HL-60/S4 (cell line): ENCODE results near the gene TMEM30B.

Source experiments
- in situ Hi-C: fragments of 300-500 bp; cut with MboI; formaldehyde crosslinking; loops from 2 replicates; pipeline ENCODE4 v1.14.3; 2022; ENCODE audit warnings: low sequenced_read_pairs

The TMEM30B gene

GRCh38 chr14:61266891-61267740, 14.0 kb downstream of the TMEM30B start:
- in situ Hi-C loops: no loop called here

GRCh38 chr14:61266436-61266835, 14.7 kb downstream of the TMEM30B start:
- in situ Hi-C loops: no loop called here

- in situ Hi-C loops: no loop called here
These were observed 16.5 kb downstream of the TMEM30B start for GRCh38 chr14:61264651-61265050.

- in situ Hi-C loops: no loop called here
These were observed 17.0 kb downstream of the TMEM30B start for GRCh38 chr14:61264010-61264571.

GRCh38 chr14:61262082-61262481, 19.1 kb downstream of the TMEM30B start:
- in situ Hi-C loops: no loop called here

- in situ Hi-C loops: no loop called here
These were observed 20.0 kb downstream of the TMEM30B start for GRCh38 chr14:61260939-61261776.

GRCh38 chr14:61258985-61259384, 22.2 kb downstream of the TMEM30B start:
- in situ Hi-C loops: loop anchor here (10.0 kb wide), 1 partner anchor 634 kb away; no protein-coding TSS in a partner anchor

GRCh38 chr14:61257469-61258057, 23.6 kb downstream of the TMEM30B start:
- in situ Hi-C loops: loop anchor here (10.0 kb wide), 1 partner anchor 633 kb away; no protein-coding TSS in a partner anchor

GRCh38 chr14:61256826-61257468, 24.2 kb downstream of the TMEM30B start:
- in situ Hi-C loops: loop anchor here (10.0 kb wide), 1 partner anchor 632 kb away; no protein-coding TSS in a partner anchor

- in situ Hi-C loops: loop anchor here (10.0 kb wide), 1 partner anchor 631 kb away; no protein-coding TSS in a partner anchor
These were observed 25.2 kb downstream of the TMEM30B start for GRCh38 chr14:61255968-61256367.

GRCh38 chr14:61254808-61255526, 26.2 kb downstream of the TMEM30B start:
- in situ Hi-C loops: loop anchor here (10.0 kb wide), 1 partner anchor 630 kb away; no protein-coding TSS in a partner anchor

GRCh38 chr14:61253064-61253738, 27.9 kb downstream of the TMEM30B start:
- in situ Hi-C loops: loop anchor here (10.0 kb wide), 1 partner anchor 628 kb away; no protein-coding TSS in a partner anchor

GRCh38 chr14:61252369-61253063, 28.6 kb downstream of the TMEM30B start:
- in situ Hi-C loops: loop anchor here (10.0 kb wide), 1 partner anchor 628 kb away; no protein-coding TSS in a partner anchor

GRCh38 chr14:61250063-61250462, 31.1 kb downstream of the TMEM30B start:
- in situ Hi-C loops: loop anchor here (10.0 kb wide), 1 partner anchor 625 kb away; no protein-coding TSS in a partner anchor

- in situ Hi-C loops: no loop called here
These were observed 33.2 kb downstream of the TMEM30B start for GRCh38 chr14:61247935-61248334.

GRCh38 chr14:61246721-61247120, 34.4 kb downstream of the TMEM30B start:
- in situ Hi-C loops: no loop called here

- in situ Hi-C loops: no loop called here
These were observed 37.1 kb downstream of the TMEM30B start for GRCh38 chr14:61244009-61244408.

- in situ Hi-C loops: no loop called here
These were observed 40.9 kb downstream of the TMEM30B start for GRCh38 chr14:61240206-61240605.
